GM18909 (cell line): ENCODE measurements around the gene ABCC4.

ENCODE experiments used
- ATAC-seq: cut with Tn5 transposase; IDR thresholded peaks from one replicate; pipeline ENCODE4 v1.9.1; 2021; ENCODE audit warnings: mild to moderate bottlenecking; ENCODE audit not compliant: unreplicated experiment, poor library complexity

ABCC4 gene

DNA sequence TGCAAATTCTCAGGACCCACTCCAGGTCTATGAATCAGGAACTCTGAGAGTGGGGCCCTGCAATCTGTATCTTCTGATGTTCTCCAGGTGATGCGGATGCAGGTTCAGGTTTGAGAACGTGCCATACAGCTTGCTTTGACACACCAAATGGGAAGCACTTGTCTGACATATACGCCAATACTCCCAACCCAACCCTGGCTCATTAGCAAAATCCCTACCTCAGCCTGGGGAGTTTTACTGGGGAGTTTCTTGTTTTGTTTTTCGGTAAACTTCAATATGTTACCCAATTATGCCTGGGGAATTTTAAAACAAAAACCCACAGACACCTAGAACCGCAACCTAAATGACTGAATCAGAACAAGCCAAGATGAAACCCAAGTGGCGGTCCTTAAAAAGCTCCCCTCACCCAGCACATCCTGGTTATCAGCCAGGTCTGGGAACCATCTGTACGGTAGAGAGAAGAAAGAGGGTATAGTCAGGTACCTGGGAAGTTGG, 41.2 kb downstream of the ABCC4 start:
- ATAC-seq: peak; percentile 53

DNA sequence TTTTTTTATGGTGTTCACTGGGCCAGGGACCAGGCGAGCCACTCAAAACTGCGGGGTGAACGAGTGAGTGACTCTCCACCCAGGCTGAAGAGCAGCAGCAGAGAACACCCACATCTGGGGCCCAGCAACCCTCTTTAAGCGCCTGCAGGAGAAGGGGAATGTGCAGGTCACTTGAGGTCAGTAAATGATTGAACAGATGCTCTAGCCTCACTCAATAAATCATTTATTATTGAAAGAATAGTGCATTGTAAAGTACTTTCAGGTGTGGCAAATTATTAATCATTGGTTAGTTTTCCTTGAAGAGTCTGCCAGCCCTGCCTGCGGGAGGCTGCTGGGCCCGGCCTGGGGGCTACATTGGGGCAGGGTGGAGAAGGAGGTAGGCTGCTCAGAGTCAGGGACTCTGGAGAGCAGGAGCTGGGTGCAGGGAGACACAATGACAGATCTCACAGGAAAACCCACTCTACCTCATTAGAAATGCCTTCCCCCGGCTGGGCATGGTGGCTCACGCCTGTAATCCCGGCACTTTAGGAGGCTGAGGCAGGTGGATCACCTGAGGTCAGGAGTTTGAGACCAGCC, 42.5 kb downstream of the ABCC4 start:
- peak; percentile 77 for ATAC-seq

DNA sequence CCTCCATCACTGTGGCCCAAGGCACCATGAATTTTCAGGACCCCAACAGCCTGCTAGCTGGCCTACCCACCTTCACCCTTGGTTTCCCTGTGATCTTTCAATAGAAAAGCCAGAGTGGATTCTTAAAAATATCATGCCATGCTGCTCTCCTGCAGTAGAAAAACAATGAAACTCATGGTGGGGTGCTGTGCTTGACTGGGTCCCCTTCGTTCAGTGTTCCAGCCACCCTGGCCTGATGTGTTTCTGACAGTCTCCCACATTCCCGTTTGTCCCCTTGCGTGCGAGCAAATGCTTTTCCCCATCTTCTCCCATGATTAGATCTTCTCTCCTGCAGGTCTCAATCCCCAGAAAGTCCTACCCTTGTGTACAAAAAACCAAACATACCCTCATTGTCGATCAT, 43.2 kb downstream of the ABCC4 start:
- ATAC-seq: no peak

DNA sequence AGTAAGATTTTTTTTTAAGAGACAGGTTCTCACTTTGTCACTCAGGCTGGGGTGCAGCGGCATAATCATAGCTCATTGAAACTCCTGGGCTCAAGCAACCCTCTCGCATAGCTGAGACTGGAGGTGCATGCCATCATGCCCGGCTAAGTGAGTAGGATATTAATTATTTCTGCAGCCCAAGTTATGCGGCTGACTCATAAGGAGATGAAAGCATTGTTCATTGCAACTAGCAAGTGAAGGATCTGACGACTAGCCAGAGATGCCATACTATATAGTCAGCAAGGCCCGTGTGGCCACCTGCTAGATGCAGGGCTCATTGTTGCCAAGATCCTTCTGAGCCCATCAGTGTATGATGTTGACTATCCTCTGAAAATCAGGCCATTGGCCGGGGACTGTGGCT, 45.2 kb downstream of the ABCC4 start:
- peak; percentile 20 for ATAC-seq

DNA sequence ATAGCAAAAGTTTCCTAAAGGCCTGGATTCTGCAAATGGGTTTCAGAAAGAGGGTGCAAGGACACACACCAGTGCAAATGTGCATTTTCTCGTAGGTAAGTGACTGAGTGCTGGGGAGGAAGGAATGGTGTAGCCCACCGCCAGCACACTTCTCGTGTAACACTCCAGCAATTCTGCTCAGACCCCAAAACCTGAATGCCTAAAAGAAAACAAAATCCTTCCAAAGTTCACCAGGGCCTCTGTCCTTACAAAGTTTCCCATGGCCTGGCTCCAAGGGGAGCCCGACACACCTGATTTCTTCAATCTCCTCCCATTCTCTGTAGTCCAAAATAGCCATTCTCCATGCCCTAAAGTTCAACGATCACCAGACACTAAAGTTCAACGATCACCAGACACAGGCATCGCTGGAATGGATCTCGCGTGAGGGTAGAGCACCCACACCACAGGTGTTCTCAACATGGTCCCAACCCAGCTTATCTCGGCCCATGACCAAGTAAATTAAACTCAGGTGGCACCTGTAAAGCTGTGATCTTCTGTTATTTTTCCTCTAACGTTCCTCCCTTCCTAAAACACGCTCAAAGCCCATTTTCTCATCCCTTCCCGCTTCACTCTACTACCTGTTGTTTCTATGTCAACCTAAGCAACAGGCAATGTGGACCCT, 46.0 kb downstream of the ABCC4 start:
- ATAC-seq: no peak

DNA sequence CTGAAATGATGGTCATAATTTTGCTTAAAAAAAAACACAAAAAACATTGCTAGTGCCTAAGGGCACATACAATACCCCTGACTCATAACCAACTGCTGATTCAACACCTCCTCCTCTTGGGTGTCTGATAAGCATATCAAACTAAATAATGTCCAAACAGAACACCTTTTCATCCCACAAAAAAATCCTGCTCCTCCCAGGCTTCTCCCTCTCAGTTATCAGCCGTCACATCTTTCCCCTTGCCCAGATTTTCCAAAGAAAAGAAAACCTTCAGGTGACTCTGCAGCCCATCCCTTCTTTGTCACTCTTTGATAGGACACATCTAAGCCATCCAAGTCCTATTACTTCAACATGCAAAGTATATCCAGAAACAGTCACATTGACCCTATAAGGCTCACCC, 46.9 kb downstream of the ABCC4 start:
- no peak for ATAC-seq

DNA sequence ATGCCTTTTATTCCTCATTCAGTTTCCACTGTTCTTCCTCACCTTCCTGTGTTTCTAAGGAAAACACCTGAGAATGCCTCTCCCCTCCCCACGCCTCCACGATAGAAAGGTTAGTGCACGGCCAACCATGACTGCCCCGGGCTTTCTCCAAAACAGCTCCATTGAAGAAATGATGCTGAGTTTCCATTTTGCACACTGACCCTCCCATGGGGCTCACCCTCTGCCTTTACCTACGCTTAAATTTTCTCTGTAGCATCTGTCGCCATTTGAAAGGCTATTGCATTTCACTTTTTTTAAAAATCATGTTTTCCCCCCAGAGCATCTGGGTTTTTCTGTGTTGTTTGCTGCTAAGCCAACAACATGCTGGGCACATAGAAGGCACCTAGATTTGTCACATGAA, 48.2 kb downstream of the ABCC4 start:
- no peak for ATAC-seq

DNA sequence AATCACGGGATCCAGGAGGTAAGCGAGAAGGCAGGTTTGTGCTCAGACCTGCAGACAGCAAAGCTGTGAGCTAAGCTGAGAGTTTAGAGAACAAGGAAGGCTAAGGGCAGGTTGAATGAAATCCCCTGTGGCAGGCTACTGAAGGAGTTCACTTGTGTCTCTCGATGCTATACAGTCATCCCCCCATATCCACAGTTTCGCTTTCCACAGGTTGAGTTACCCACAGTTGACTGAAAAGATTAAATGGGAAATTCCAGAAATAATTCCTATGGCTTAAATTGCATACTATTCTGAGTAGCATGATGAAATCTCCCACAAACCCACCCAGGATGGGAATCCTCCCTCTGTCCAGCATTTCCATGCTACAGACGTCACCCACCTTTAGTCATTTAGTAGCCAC, 49.6 kb downstream of the ABCC4 start:
- no peak for ATAC-seq

DNA sequence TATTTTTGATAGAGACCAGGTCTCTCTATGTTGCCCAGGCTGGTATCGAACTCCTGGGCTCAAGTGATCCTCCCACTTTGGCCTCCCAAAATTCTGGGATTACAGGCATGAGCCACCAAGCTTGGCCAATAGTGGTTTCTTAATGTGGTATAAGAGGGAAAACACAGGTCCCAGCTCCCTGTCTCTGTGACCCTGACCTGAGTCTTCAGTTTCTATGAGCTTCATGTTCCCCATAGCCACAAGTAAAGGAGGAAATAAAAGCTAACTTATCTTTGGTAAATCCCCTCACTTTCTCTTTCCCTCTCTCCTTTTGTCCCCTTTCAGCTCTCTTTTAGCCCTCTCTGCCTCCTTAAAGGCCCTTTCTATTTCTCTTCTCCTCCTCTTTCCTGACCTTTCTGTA, 50.3 kb downstream of the ABCC4 start:
- ATAC-seq: peak; percentile 44

DNA sequence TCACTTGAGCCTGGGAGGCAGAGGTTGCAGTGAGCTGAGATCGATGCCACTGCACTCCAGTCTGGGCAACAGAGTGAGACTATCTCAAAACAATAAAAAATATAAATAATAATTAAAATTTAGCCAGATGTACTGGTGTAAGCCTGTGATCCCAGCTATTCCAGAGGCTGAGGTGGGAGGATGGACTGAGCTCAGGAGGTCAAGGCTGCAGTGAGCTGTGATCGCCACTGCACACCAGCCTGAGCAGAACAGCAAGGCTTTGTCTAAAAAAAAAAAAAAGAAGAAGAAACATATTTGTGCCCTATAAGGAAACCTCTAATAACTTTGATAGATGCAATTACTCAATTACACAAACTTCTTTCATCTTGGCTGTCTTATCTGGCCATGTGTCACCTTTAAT, 52.3 kb downstream of the ABCC4 start:
- no peak for ATAC-seq

DNA sequence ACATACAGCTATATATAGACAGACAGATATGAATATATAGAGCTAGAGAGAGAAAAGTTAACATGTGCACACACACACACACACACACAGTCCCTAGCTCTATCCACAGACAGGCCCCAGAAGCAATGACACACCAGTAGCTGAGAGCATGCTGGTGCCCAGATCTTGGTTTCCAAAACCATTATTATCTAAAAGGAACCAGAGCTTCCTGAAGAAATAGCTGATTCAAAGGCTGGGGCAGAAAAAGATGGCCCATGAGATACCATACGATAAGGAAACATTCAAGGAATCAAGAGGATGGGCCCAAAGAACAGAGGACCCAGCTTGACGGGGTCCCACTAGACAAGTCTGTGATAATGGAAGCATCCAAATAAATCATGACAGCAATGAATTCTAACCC, 53.4 kb downstream of the ABCC4 start:
- ATAC-seq: no peak

DNA sequence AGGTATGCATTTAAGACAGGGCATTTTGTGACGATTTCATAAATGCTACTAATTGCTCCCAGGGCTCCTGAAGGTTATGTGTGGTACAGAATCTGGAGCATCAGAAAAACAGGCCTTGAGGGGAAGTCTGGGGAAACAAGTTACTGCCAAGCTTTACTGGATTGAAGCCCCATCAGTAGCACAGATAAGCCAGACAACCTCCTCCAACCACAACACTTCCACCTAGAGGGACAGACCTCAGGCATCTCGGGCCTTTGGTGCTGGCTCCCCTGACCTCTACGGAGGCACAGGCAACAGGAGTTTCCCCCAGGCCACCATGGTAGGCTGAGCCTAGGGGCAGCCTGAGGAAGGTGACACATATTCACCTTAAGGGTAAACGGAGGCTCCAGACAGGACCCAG, 54.1 kb downstream of the ABCC4 start:
- ATAC-seq: no peak

DNA sequence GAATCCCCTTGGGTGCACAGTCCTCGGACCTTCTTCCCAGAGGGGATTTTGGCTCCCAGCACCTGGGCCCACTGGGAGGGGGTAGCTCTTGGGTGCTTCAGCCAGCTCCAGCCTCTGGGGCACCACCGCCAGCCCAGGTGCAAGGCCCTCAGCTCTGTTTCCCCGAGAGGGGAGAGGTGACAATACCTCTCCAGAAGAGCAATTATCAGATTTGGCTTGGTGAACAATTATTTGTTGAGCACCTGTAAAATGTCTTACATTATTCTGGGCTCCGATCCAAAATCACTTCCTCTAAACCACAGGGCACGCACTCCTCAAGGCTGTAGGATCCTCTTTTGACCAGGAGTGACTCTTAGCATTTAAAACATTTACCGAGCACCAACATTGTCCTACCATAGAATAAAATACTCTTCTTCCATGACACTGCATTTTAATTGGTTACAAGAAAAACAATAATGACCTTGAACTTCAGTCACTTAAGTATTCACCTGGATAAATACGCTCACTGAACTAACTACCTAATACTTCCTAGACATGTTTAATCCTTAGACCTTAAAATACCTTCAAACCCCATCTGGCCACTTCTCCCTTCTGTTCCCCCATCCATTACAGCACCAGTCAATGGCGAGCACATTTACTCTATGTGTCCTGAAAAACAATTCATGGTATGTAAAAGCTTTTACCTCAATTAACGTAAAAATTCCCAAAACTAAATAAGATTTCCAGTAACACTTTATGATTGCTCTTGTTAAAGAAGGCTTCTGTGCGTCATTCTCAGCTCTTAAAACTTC, 54.8 kb downstream of the ABCC4 start:
- ATAC-seq: no peak

DNA sequence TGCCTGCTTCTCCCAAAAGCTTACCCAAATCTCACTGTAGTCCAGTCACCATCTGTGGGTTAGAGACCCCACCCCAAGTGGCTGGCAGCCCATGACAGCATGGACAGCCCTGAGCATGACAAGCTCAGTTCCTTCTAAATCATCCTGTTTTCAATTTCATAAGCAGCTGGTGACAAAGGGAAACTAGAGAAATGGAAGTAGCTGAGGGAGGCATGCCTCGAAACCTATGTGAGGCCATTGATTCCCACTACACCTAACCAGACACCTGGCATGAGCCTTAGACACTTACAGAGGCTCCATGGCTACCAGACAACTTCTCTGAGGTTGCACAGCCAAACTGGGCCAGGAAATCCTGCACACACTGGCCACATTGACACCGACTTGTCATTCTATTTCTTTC, 56.2 kb downstream of the ABCC4 start:
- ATAC-seq: peak; percentile 71

DNA sequence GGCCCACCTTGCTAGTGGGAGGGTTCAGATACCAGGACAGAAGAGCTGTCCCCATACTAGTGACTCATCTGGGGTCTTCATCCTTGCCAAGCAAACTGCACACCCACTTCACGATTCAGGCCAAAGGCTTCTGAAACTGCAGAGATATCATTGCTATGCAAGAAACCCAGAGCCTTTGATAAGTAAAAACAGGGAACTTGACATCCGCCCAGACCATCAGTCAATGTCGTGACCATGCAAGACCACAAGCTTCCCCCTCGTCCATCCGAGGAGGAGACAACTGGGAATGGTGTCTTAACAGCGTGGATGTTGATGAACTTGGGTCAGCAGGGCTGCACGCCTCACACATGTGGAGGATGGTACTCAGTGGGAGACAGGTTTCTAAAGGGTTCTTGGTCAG, 58.0 kb downstream of the ABCC4 start:
- ATAC-seq: no peak

DNA sequence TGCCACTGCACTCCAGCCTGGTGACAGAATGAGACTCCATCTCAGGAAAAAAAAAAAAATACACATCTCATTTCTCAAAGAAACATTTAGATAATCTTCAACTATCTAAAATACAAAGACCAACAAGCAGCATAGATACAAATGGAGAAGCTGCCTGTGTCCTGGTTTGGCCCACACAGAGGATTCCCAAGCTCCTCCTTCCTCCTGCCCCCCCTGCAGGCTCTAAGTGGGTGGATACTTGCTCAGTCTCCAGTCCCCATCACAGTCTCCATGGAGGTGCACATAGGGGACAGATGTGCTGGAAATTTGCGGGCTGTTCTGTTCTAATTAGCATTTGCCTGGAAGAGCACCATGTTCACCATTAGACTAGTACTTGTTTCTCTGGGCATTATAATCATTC, 59.9 kb downstream of the ABCC4 start:
- ATAC-seq: no peak

DNA sequence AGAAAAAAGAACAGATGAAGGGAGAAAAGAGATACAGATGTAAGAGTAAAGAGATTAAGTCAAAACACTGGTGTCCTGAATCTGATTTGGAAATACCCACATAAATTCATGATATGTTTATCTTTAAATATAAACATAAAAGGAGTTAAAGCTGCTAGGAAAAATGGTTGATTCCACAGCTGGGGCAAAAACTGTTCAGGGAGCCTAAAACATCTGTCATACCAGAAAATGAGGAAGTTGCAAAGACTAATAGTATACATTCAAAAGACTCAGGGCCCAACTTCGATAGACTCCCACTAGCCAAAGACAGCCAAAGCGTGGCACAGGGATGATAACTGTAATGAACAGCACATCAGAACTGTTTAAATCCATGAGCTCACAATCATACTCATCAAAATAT, 62.0 kb downstream of the ABCC4 start:
- peak; percentile 75 for ATAC-seq

DNA sequence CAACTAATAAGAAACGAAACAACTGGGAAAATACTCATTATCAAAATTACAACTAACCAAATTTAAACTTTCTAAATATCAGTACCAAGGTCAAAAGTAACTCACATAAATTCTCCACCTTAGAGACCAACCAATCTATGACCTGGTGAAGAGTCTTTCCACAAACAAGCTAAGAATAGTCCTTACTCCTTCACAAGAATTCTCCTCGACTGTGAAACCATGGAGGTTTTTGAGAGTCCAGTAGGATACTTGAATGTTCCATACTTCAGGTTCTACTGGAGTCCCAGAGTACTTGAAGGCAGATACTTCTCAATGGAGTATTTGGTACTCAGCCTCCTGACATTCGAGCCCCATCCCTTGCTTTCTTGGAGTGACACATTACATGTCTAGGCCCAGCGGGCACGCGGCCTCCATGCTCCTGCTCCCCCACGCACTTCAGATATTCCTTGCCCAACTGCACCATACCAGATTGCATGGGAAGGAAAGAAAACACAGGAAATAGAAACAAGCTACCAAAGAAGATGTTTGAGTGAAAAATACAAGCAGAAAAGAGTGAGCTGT, 63.9 kb downstream of the ABCC4 start:
- ATAC-seq: no peak

DNA sequence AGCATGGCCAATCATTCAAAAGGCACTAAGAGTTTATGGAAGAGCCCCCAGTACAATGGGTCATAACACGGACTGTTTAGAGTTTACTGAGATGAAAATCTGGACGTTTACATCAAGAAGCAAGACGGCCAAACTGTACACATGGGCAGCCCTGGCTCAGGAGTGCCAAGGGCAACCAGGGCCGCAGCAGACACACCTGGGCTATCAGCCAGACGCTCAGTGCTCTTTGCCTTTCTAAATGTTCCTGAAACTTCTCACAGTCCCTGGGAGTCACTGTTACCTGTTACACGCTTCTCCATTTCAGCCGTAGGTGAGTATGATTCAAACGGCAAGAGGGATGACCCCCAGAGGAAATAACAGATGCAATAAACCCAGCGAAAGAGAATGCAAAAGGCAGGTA, 64.5 kb downstream of the ABCC4 start:
- no peak for ATAC-seq

DNA sequence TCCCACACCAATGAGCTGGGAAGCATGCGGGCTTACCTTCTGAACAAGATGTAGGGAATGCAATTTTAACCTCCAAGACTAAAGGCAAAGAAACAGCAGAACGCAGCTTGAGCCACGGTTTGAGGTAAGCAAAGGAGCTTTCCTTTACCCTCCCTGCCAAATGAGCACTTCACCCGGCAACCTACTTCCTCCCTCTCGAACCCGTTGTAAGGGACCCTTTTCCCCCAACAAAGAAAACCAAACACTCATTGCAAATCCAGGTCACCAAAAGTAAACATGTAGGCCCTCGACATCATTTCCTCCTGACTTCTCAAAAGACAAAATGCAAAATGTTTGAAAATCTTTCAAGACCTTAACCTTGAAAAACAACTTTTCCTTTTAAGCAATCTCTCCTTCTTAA, 65.3 kb downstream of the ABCC4 start:
- no peak for ATAC-seq

DNA sequence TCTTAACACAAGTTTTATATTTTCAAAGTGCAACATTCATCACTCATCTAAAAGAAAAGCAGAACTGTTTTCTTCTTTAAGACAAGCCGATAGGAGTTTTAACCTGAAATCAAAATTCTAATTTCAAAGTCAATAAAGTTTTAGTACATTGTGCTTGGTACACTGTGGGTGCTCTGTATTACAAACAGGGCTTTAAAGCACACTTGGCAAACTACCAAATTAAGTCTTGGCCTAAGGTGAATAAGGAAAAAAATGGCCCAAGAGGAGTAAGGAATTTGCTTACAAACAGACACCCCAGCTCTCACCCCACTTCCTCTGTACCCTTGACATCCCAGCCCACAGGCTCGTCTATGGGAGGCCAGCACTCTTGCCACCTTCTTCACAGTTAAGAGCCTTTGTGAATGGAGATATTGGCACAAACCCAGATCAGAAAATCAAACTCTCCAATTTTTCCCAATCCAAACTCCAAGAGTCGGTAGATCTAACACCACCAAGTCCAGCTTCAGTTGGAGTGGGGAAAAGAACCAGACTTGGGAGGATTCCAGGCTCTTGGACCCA, 66.0 kb downstream of the ABCC4 start:
- no peak for ATAC-seq
